Fibroblast of skin of scalp (primary cell): ENCODE measurements around the gene BICRA. TPM values are rescaled to one million over a fixed set of nuclear protein-coding genes. Genes with fewer than 3 reads are reported as not detected.
"Not testable (repeated sequence)": the region's sequence is repeated elsewhere in the genome, so short reads cannot be mapped to it uniquely, and the experiment has no call there.

Experiments
- DNase-seq: peaks from one replicate; pipeline ENCODE4 v3.0.0-alpha.2; 2013
- polyA plus RNA-seq, 2 experiments: library from polyadenylated mRNA; unstranded; fragments of 120-200 nt; gene quantifications; one replicate each; pipeline ENCODE4 v1.2.1, GENCODE V29; 2013; ENCODE audit not compliant: insufficient read length in 2 of 2

Gene BICRA
- polyA plus RNA-seq (2013, experiment 1 of 2; ENCODE audit: insufficient read length): 15.2 TPM
- polyA plus RNA-seq (2013, experiment 2 of 2; ENCODE audit: insufficient read length): 13.9 TPM

DNA sequence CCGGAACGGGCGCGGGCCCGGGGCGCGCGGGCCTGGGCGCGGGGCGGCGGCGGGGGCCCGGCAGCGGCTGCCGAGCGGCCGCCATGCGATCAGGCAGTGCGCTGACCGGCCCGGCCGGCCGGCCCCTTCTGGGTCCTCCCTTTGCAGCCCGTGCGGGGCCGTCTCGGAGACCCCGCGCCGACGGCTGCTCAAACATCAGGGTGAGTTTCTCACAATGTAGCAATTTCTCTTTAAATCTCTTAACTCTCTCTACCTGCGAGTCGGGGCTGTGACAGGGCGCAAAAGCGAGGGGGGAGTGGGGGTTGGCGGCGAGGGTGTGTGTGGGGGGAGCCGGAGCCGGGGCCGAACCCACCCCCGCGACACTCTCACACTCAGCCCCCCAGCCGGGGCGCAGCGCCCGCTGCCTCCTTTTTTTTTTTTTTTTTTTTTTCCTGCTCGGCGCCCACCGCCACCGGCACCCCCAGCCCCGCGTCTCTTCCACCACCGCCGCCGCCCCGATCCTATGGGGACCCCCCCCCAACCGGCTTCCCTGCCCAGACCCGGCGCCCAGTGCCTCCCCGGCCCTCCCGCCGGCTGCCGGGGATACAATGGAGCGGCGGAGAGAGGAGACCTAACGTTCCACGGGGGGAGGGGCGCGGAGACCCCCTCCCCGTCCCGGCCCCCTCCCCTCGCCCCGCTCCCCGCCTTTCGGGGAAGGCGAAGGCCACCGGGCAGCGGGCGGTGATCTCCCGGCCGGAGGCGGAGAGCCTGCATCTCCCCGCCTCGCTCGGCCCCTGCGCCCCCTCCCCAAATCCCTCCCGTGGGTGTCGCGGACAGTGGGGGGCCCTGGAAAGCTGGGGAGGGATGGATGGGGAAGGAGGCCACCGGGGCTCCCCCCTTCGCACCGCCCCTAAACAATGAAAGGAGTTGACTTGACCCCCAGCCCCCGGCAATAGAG lies at the start of gene BICRA:
TSS of gene BICRA (plus strand) at position 166 of the 937 bp plus-strand sequence. CDS start 64,441 bp downstream, outside the sequence.
- DNase-seq: peak; percentile 88

DNA sequence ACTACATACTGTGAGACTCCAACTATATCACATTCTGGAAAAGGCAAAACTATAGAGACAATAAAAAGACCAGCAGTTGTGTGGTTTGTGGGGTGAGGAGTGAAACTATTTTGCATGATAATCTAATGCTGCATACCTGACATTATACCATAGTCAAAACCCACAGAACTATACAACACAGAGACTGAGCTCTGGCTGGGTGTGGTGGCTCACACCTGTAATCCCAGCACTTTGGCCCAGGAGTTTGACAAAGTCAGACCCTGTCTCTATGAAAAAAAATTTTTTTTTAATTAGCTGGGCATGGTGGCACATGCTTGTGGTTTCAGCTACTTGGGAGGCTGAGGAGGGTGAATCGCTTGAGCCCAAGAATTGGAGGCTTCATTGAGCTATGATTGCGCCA lies 47.9 kb upstream of the BICRA start:
- DNase-seq: no peak

DNA sequence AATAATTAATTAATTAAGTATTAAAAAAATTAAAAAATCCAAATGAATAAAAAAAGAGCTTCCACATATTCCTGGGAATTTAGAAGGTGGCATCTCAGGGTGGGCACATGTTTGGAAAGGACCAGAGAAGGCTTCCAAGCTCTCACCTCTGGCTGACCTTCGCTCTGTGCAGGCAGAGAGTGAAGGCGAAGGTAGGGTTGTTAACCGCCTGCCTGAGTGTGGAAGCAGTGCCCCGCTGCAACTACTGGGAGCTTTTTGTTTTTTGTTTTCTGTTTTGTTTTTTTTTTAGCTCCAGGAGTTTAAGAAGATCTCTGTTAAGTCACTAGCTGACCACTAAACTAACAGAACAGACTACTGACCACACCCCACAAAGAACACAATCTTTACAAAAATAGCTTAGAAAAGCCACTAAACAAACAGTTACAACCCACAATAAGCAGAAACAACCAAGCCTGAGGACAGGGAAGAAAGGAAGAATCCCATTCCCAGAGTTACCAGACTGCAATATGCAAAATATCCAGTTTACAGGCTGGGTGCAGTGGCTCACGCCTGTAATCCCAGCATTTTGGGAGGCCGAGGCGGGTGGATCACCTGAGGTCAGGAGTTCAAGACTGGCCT lies 47.4 kb upstream of the BICRA start:
- no peak for DNase-seq

DNA sequence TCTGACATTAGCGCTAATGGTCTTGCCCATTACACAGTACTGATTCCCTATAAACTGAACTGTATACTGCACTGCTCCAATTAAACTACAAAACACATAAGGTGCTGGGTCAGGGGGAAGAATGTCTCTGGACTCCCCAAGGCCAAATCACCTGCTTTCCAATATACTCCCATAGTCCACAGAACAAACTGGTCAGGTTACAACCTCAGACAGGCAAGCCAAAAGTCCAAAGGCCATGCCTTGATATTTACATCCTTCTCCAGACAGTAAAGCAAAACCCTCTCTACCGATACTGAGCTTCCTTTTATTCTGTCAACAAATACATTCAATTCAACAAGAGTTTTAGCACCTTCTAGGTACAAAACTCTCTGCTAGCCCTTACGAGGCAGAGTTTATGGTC lies 44.9 kb upstream of the BICRA start:
- DNase-seq: no peak

DNA sequence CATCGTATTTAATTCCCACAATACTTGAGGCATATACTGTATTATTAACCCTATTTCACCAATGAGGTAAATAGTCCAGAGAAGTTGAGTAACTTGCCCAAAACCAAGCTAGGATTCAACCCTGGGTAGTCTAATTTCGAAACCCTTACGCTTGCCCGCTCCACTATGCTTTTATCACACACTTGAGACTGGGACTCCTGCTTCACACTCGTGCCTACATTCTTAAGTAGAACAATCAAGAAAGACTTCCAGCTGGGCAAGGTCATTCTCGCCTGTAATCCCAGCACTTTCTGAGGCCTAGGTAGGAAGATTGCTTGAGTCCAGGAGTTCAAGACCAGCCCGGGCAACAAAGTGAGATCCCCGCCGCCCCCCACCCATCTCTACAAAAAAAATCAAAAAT lies 39.6 kb upstream of the BICRA start:
- DNase-seq: no peak

DNA sequence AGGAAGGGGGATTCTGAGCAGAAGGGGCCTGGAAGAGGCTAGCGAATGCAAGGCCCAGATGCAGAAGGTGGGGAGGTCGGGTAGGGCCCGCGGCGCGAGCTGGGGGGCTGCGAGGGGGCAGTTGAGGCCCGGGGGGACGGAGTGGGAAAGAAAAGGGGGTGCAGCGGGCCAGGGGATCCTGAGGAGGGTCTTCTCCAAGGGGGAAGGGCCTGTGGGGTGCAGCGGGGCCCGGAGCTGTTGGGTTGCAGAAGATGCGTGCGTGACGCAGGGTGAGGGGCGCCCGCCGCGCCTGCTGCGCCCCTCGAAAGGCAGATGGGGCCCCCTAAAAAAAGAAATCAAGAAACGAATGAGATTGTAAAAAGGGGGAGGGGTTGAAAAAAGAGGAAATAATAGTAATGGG lies 36.3 kb upstream of the BICRA start:
- no peak for DNase-seq

DNA sequence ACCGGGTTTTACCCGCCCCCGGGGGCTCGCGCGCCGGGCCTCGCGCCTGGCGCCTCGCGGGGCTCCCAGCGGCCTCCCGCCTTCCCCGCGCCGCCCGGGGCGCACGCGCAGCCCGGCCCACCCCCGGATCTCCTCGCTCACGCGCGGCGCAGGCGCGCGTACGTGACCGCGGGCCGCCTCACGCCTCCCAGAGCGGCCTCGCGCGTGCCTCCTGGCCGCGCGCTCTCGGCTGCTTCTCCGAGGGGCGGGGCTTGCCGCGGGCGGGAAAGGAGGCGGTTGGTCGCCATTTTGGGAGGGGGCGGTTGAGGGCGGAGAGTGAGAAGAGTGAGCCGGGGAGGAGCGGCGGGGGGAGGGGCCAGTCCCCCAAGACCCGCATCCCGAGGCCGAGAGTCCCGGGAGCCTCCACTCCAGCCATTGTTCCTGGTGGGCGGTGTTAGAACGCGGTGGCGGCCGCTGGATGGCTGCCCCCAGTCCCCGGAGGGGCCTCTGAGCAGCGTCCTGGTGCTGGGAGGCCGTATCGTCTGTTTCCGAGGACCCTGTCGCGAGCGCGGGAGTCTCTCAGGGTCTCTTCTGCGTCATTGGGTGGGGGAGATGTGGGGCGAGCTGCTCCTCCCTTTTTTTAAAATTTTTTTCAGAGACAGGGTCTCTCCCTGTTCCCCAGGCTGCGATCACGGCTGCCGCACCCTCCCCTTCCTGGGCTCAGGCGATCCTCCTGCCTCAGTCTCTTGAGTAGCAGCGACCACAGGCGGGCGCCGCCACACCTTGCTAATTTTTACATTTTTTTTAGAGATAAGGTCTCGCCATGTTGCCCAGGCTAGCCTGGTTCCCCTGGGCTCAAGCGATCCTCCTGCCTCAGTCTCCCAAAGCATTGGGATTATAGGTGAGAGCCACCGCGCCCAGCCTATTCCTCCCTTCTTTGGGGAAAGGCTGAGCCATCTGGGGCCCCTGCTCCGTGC lies 35.6 kb upstream of the BICRA start, which contains the start of gene ZNF541:
TSS of gene ZNF541 (minus strand) at position 78 of the 956 bp plus-strand sequence. CDS start 17,292 bp downstream, outside the sequence.
- DNase-seq: peak; percentile 75

DNA sequence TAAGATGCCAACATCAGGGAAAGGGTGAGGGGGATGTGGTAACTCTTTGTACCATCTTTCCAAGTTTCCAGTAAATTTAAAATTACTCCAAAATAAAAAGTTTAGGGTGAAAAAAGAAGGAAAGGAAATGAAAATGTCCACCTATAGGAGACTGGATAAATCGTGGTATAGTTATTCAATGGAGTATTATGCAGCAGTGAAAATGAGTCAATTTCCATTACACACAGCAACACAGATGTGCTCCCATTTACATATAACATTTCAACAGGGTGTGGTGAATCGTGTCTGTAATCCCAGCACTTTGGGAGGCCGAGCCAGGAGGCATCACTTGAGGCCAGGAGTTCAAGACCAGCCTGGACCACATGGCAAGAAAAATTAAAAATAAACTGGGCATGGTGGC lies 28.5 kb upstream of the BICRA start:
- no peak for DNase-seq

DNA sequence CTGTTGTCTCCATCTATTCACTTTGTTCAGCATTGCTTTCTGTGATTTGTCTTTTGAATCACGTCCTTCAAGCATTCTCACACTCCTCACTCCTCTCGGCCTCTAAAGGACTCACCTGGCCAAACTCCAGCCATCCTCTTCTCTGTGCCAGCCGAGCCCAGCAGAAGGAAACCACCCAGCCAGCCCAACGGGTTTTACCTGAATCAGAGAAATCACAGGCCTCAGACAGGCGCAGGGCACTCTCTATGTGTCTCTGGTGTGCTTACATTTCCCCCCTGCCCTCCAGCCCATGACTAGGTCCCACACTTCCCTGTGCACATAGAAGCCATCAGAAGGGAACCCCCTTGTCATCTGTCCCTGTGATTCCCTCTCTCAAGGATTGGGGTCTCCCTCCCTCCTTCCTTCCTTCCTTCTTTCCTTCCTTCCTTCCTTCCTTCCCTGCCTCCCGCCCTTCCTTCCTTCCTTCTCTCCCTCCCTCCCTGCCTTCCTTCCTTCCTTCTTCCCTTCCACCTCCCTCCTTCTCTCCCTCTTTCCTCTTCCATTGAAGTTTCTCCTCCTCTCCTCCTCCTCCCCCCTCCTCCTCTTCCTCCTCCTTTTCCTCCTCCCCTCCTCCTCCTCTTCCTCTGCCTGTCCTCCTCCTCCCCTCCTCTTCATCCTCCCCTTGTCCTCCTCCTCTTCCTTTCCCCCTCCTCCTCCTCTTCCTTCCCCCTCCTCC lies 27.2 kb upstream of the BICRA start:
- DNase-seq: no peak

DNA sequence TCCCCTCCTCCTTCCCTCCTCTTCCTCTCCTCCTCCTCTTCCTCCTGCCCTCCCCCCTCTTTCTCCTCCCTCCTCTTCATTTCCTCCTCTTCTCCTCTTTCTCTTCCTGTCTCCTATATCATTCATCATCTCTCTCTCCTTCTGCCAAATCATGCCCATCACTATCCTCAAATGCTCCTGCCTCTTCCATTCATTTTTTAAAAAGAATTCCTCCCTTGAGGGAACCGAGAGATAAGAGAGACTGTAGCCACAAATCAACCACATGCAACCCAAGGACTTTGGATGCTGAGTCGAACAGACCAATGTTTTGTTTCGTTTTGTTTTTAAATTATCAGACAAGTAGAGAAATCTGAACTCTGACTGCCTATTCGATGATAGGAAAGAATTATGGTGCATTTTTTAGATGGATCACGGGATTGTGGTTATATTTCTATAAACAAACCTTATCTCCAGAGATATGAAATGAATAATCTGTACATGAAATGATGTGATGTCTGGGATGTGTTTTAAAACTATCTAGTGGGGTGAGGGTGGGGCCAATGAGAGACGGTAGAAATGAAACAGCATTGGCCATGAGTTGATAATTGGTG lies 26.5 kb upstream of the BICRA start:
- peak; percentile 84 for DNase-seq

DNA sequence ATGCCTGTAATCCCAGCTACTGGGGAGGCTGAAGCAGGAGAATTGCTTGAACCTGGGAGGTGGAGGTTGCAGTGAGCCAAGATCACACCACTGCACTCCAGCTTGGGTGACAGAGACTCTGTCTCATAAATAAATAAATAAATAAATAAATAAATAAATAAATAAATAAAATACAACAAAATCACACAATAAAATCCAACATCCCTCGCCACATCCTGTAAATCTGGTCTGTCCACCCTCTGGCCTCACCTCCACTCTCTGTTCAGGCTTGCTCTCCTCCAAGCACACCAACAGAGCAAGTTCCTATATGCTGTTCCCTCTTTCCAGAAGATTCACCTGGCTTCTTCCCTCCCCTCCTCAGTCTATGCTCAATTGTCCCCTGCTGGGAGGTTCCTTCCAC lies 25.8 kb upstream of the BICRA start:
- not testable (repeated sequence) for DNase-seq

DNA sequence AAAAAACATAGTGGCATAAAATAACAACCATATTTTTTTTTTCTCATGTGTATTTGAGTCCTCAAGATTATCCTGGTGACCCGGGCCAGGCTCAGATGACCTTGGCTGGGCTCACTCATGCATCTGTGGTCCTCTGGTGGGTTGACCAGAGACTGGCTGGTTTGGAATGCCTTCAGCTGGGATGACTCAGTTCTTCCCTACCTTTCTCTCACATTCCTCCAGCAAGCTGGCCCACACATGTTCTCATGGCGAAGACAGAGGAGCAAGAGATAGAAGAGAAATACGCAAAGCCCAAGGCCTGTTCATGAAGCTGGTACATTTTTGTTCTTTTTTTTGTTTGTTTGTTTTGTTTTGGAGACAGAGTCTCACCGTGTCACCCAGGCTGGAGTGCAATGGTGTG lies 21.6 kb upstream of the BICRA start:
- peak; percentile 23 for DNase-seq

DNA sequence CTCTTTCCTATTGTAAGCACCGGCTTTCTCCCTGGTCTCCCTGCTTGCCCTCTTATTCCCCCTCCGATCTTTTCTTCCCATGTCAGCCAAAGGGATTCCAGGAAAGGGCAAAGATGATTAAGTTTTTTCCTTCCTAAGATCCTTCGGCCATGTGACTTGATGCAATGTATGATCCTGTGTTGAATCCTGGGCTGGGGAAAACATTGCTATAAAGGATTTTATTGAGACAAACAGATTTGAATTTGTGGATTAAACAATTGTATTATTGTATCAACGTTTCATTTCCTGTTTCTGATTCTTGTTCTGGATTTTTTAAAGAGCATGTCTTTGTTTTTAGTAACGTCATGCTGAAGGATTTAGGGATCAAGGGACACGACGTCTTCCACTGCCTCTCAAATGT lies 19.1 kb upstream of the BICRA start:
- DNase-seq: no peak

DNA sequence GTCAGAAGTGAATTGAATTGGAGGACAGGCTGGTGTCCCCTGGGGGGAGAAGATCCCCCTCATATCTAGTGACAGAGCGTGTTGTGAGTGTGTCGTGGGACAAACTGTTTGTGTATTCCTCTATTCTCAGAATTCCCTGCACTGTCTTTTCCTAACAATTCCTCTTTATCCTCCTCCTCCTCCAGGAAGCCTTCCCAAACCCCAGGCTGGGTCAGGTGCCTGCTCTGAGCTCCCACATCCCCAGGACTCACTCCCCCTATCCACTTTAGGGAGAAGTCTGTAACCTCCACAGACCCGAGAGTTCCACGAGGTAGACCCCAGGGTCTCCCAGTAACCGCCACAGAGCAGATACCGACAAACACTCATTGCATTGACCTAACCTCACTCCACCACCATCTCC lies 15.1 kb upstream of the BICRA start:
- DNase-seq: no peak

DNA sequence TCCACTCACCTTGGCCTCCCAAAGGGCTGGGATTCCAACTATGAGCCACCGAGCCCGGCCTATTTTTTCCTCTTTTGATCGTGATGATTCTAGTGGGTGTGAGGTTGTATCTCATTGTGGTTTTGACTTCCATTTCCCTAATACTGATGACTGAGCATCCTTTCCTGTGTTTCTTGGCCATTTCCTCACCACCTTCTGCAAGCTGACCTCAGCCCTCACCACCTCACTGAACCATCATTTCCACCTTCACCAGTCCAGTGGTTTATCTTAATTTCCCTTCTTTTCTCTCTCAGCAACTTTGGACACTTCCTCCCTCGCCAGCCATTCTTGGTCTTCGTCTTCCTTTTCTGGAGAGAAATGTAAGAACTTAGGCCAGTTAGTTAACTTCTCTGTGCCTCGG lies 13.0 kb upstream of the BICRA start:
- DNase-seq: no peak

DNA sequence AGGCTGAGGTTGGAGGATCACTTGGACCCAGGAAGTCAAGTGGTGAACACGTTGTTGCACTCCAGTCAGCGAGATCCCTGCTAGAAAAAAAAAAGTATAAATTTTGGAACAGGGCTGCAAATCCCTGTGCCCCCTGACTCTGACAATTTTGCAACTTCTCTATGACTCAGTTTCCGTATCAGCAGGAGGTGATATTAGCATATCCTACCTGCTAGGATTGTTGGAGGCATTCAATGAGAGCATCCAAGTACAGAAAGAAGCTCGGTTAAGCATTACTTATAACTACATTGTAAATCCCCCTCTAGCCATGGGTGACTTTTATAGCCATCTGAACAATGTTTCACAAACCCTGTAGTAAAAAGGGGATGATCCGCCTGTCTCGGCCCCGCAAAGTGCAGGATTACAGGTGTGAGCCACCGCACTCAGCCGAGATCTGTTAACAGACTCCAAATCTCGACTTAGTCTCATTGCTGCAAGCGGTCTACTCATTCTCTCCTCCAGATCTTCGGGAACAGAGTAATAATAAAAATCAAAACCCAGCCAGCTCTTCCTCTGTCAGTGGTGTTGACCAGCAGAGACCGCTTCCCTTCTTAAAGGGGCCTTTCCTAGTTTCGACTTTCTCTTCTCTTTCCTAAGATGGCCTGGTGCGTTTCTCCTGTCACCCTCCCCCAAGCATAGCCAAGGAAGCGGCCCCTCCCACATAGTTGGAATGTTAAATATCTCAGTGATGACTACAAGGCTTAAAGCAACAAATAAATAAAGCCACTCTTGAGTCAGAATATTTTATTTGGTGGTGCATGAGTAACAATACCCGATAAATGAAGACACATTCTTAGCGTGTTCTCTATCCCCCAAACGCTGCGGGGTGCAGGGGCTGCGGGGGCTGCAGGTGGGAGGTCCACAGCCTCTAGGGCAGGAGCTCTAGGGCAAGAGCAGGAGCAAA lies 10.3 kb upstream of the BICRA start:
- DNase-seq: peak; percentile 98

DNA sequence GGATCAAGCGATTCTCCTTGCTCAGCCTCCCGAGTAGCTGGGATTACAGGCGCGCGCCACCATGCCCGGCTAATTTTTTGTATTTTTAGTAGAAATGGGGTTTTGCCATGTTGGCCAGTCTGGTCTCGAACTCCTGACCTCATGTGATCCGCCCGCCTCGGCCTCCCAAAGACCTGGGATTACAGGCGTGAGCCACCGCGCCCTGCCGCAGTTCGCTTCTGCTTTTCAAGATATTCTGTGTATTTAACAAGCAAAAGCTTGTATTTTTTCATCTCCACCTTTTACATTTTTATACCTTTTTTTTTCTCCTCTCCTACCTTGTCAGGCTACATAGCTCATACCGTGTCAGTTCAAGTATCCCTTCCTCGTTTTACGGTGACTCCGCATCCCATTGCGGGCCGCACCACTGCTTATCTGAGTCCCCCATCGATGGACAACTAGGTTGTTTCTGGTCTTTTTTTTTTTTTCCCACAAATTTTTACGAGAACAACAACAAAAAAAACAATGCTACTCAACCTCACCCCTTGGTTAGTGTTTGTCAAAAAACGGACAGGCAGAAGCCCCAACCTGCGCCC lies 9.2 kb upstream of the BICRA start:
- not testable (repeated sequence) for DNase-seq

DNA sequence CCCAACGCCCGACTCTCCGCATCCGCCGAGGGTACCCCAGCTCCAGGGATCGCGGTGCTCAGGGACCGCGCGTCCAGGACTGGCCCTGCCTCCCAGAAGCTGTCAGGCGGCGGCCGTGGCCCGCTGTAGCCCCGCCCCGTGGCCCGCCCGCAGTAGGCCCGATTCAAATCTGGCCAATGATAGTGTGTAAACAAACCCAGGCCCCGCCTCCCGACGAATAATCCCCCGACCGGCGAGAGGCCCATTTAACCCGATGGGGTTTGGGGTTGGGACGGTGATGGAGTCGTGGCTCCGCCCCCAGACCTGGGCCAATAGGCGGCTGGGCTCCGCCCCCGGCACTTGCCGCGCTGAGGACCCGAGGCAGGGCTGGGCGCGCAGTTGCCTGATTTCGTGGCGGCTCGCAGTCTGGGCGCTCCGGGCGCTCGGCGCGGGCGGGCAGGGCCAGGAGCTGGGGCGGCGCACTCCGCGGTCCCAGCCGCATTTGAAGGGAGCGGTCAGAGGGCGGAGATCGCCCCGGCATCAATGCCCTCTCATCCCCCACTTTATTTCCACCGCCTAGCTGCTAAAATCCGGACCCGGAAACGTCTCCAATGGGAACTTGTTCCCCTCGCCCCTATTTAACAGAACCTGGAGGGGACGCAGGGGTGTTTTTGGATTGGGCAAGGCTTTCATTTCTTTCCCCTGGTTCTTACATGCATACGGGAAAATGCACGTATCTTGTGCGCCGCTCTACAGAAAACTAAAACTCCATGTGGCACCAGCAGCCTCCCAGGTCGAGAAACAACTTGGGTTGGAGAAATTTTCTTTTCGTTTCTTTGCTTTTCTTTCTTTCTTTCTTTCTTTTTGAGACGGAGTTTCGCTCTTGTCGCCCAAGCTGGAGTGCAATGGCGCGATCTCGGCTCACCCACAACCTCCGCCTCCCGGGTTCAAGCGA lies 8.4 kb upstream of the BICRA start:
- peak; percentile 99 for DNase-seq
